Pancreas (tissue), 10 donors: ENCODE results near the gene ALDOC. TPM values are rescaled to one million over a fixed set of nuclear protein-coding genes. Genes with fewer than 3 reads are reported as not detected.

Experiments used
- ATAC-seq, 4 donors: fragments of 200-7000 bp; cut with Tn5 transposase; one replicate each; pipeline versions ENCODE4 v1.8.0 to v1.9.1; 2020; ENCODE audit warnings: mild to moderate bottlenecking in 4 of 4, moderate library complexity in 4 of 4
- DNase-seq, 6 donors: peaks; one replicate each; pipeline ENCODE4 v3.0.0-alpha.2; 2020
- FAIRE-seq: peaks from 2 replicates; lab custom pipeline; 2012; peaks lifted over from hg19 to GRCh38; lab: Jason Lieb, UNC
- H3K27ac ChIP-seq, 4 donors: fragments of 200-600 bp; sonication (generic); 1 replicate in 3 of 4; 2 replicates in 1 of 4; pipeline versions ENCODE4 v1.5.0 to v1.8.0; 2020
- H3K27me3 ChIP-seq, 4 donors: fragments of 200-600 bp; one replicate each; pipeline ENCODE4 v1.8.0; 2021
- H3K36me3 ChIP-seq, 3 donors: fragments of 200-600 bp; sonication (generic) in 1 of 3; one replicate each; pipeline versions ENCODE4 v1.5.0 to v1.8.0; 2020 to 2021
- H3K4me1 ChIP-seq, 3 donors: fragments of 200-600 bp; one replicate each; pipeline ENCODE4 v1.8.0; 2021
- H3K4me3 ChIP-seq, 4 donors: fragments of 200-600 bp; sonication (generic) in 2 of 4; one replicate each; pipeline versions ENCODE4 v1.5.0 to v1.8.0; 2020 to 2021
- H3K9me3 ChIP-seq, 4 donors: fragments of 200-600 bp; one replicate each; pipeline ENCODE4 v1.8.0; 2021
- WGBS, 2 donors: extraction: QIAGEN DNeasy Blood & Tissue Kit; methylation state at CpG; one replicate each; pipeline ENCODE4 v1.1.7; 2013; 5-methylcytosine and 5-hydroxymethylcytosine counted together
- intact Hi-C, 3 donors: fragments of 100-400 bp; cut with DNase I; formaldehyde crosslinking; loops; one replicate each; pipeline versions ENCODE4 v1.11.1 to v1.14.2; 2022
- polyA plus RNA-seq, 2 donors: library from polyadenylated mRNA; stranded (reverse); fragments of 200-250 nt; gene quantifications; one replicate each; pipeline ENCODE4 v1.2.3, GENCODE V29; 2013
- total RNA-seq, 6 donors: library from RNA; stranded (reverse); fragmentation: NEBNext Ultra II Directional in 4 of 6; extraction: Animal tissue kit (Norgen Biotek cat#: 25700) in 4 of 6; gene quantifications; one replicate each; pipeline versions ENCODE4 v1.2.1 to v1.2.4, GENCODE V29; 2021 to 2023
- TF ChIP-seq, protein P1 (sequence below), 4 donors: fragments of 200-600 bp; sonication (generic) in 3 of 4; IDR thresholded peaks; one replicate each; pipeline versions ENCODE4 v1.5.0 to v1.8.0; 2021; ENCODE audit warnings: antibody characterized with exemption in 4 of 4
- donor health status: healthy with polysubstance abuse.
- donor health status: DM: no; HTN: no; CAD: no; lungs with moderate emphysema.
- donor health status: DM: no; HTN: no; CAD: no.
- donor health status: control.
- donor health status: control.
- donor health status: Bipolar disorder and iron deficiency.
- donor health status: DM: yes; HTN: yes; CAD: no.
- donor health status: DM: no; HTN: no; CAD: no.
- donor health status: DM: no; HTN: no; CAD: no.
- donor health status: DM: yes; HTN: yes; CAD: no.

ALDOC gene
- total and polyA plus RNA-seq, 8 donors: 0.69 to 8.4 (median 2.3) TPM

DNA sequence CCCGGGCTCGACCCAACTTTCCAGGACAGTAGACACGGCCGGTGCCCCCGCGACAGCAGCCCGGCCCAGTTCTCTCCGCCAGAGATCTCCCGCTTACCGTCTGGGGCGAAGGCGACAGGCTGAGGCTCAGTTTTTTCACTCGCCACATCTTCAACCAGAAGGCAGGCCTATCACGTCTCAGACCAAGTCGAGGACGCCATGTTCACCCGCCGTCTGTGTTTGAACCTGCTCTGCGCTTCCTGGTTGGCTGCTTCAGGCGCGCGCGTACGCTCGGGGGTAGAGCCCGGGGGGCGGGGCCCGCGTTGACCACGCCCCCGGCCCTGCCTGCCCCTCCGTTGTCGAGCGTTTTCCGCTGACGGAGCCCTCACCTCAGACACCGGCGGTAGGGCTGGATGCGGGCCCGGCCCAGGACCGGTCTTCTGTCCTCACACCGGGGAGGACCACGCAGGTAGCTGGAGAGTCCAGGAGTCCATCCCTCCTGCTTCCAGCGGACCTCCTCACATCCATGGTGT is 22.2 kb upstream of the ALDOC start, which contains the start of gene SPAG5:
TSS of gene SPAG5 (minus strand) at position 227 of the 512 bp plus-strand sequence. CDS start at position 148, 79 bp downstream.
- WGBS, 2 donors: 0 to 1% methylated on average over 43 to 44 of the region's 44 CpGs
- TF ChIP-seq, protein P1, sequence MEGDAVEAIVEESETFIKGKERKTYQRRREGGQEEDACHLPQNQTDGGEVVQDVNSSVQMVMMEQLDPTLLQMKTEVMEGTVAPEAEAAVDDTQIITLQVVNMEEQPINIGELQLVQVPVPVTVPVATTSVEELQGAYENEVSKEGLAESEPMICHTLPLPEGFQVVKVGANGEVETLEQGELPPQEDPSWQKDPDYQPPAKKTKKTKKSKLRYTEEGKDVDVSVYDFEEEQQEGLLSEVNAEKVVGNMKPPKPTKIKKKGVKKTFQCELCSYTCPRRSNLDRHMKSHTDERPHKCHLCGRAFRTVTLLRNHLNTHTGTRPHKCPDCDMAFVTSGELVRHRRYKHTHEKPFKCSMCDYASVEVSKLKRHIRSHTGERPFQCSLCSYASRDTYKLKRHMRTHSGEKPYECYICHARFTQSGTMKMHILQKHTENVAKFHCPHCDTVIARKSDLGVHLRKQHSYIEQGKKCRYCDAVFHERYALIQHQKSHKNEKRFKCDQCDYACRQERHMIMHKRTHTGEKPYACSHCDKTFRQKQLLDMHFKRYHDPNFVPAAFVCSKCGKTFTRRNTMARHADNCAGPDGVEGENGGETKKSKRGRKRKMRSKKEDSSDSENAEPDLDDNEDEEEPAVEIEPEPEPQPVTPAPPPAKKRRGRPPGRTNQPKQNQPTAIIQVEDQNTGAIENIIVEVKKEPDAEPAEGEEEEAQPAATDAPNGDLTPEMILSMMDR (IDR thresholded peaks at IDR 0.05): no peak
- intact Hi-C loops: no loop called here
- FAIRE-seq (no peak), DNase-seq (peak; percentile 89 to 97 (median 93)), ATAC-seq (peak; percentile 97 to 100 (median 99))
- no peaks in the 10 kb centered on the region for H3K9me3 ChIP-seq
- peak within 1 kb of the TSS; percentile 52 to 63 (median 54) for H3K4me3 ChIP-seq
- H3K4me1 ChIP-seq: peaks cover 0 to 11% (median 7%) of the 10 kb centered on the region in 3 donors
- peak within 1 kb of the TSS; percentile 69 to 92 (median 84) for H3K27ac ChIP-seq
- no peaks in the 10 kb centered on the region for H3K27me3 ChIP-seq
- H3K36me3 ChIP-seq: no peaks in the 10 kb centered on the region

- TF ChIP-seq, protein P1 (IDR thresholded peaks at IDR 0.05): no peak
- DNase-seq: no peak
- no peaks in the 10 kb centered on the region for H3K9me3 ChIP-seq
- peak overlapping the region; percentile 52 to 63 (median 54) for H3K4me3 ChIP-seq
- H3K27me3 ChIP-seq: no peaks in the 10 kb centered on the region
- ATAC-seq: no peak
- intact Hi-C loops: no loop called here
- FAIRE-seq: no peak
- peaks cover 0 to 11% (median 7%) of the 10 kb centered on the region in 3 donors for H3K4me1 ChIP-seq
- H3K27ac ChIP-seq: peak overlapping the region in 1 of 4 donors; percentile 90
- H3K36me3 ChIP-seq: no peaks in the 10 kb centered on the region
- WGBS, 2 donors: 2 to 3% methylated on average over 17 of the region's 17 CpGs
These were observed 21.7 kb upstream of the ALDOC start for GRCh38 chr17:28598389-28598788.

DNA sequence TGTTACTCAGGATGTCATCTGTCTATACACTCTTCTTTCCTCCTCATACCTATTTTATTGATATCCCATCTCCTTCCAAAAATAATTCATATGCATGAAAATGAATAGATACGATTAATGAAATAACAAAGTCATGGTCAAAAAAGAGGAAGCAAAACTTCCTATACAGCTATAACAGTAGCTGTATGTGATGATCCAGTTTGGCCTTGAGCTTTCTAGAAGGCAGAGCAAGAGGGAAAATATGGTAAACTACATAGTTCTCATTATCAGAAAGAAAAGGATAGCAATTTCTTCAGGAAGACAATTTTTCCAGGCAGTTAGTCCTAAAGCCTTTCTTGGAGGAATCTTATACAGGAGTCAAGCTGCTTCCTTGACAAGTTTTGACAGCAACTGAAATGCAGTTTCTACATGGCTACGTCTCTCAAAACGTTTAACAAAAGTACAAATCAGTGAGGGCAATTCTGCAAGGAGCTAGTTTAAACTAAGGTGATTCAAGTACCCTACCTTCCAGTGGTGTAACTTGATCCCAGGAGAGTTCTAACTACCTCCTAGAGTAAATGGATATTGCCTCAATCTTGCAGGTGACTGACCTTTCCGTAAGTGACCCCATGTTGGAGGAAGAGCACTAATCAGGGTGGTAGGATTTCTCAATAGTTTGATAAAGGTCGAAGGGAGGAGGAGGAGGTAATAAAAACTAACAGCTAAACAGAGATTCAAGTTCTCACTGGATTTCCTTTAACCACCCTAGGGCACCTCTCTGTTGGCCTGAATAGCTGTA is 21.1 kb upstream of the ALDOC start:
- no peak overlapping the region for H3K4me3 ChIP-seq
- H3K9me3 ChIP-seq: no peaks in the 10 kb centered on the region
- ATAC-seq (no peak), FAIRE-seq (no peak), DNase-seq (no peak)
- no peaks in the 10 kb centered on the region for H3K36me3 ChIP-seq
- peaks cover 0 to 11% (median 7%) of the 10 kb centered on the region in 3 donors for H3K4me1 ChIP-seq
- WGBS, 2 donors: 32 to 37% methylated on average over 5 of the region's 5 CpGs
- H3K27ac ChIP-seq: no peak overlapping the region
- H3K27me3 ChIP-seq: no peaks in the 10 kb centered on the region
- TF ChIP-seq, protein P1 (IDR thresholded peaks at IDR 0.05): no peak
- intact Hi-C loops: no loop called here

GRCh38 chr17:28592260-28592659 is 15.6 kb upstream of the ALDOC start:
- intact Hi-C loops: no loop called here
- Histone ChIP-seq H3K4me3 (no peak overlapping the region), H3K27ac (no peak overlapping the region), H3K36me3 (no peaks in the 10 kb centered on the region), H3K4me1 (no peaks in the 10 kb centered on the region), H3K27me3 (no peaks in the 10 kb centered on the region), H3K9me3 (no peaks in the 10 kb centered on the region)
- no peak for FAIRE-seq
- ATAC-seq: no peak
- DNase-seq: no peak
- TF ChIP-seq, protein P1 (IDR thresholded peaks at IDR 0.05): no peak
- 91 to 96% methylated on average over 4 of the region's 4 CpGs for WGBS, 2 donors

GRCh38 chr17:28585851-28586250 is 9.2 kb upstream of the ALDOC start:
- H3K27ac ChIP-seq: no peak overlapping the region
- ATAC-seq (no peak), FAIRE-seq (no peak), DNase-seq (no peak)
- H3K27me3 ChIP-seq: no peaks in the 10 kb centered on the region
- TF ChIP-seq, protein P1 (IDR thresholded peaks at IDR 0.05): no peak
- no peaks in the 10 kb centered on the region for H3K4me1 ChIP-seq
- H3K9me3 ChIP-seq: no peaks in the 10 kb centered on the region
- intact Hi-C loops: no loop called here
- no peak overlapping the region for H3K4me3 ChIP-seq
- no peaks in the 10 kb centered on the region for H3K36me3 ChIP-seq
- WGBS, 2 donors: 98 to 100% methylated on average over 3 of the region's 3 CpGs
